ENCODE data around the gene IQSEC2. TPM values are rescaled to one million over a fixed set of nuclear protein-coding genes. Genes with fewer than 3 reads are reported as not detected.

The IQSEC2 gene
- total RNA-seq, 1 experiment from 2014 or later: 20.7 TPM

GRCh38 chrX:53318766-53319353 lies 37.5 kb upstream of the IQSEC2 start:
- Histone ChIP-seq H4K20me1 (ENCODE audit: insufficient read depth) (no peaks in the 10 kb centered on the region), H3K79me2 (ENCODE audit: insufficient read depth, low read length) (no peaks in the 10 kb centered on the region), H3K4me1 (ENCODE audit: control insufficient read depth in 1 of 2, insufficient read depth in 2 of 2, low read length in 2 of 2) (peaks cover 4 to 5% of the 10 kb centered on the region in 2 experiments; a peak in 1 of 4 replicates), H2AFZ (ENCODE audit: low read depth, low read length, poor library complexity, severe bottlenecking) (no peak overlapping the region), H3K9ac (ENCODE audit: low read length) (no peak overlapping the region), H3K9me2 (ENCODE audit: insufficient read depth) (no peaks in the 10 kb centered on the region), H3K27ac (ENCODE audit: low read depth, low read length) (no peak overlapping the region), H3K4me3 (replicated peaks in 1 of 2; ENCODE audit: low read depth in 1 of 2, low read length in 2 of 2) (no peak overlapping the region), H3K9me3 (ENCODE audit: control insufficient read depth in 1 of 2, insufficient read depth in 1 of 2, low read depth in 1 of 2, low read length in 2 of 2) (no peaks in the 10 kb centered on the region), H3K4me2 (ENCODE audit: low read length) (no peak overlapping the region), H3K27me3 (ENCODE audit: insufficient read depth, low read length) (0 out of 2 replicates have a peak, but pooled peaks cover 5% of the 10 kb centered on the region), H3K36me3 (ENCODE audit: control insufficient read depth in 1 of 2, insufficient read depth in 2 of 2, low read length in 2 of 2) (no peaks in the 10 kb centered on the region)
- TF ChIP-seq FOSL1 (IDR thresholded peaks at IDR 0.05; ENCODE audit: low read depth) (no peak), JUND (IDR thresholded peaks at IDR 0.05) (no peak), TCF7L2 (IDR thresholded peaks at IDR 0.05; ENCODE audit: borderline replicate concordance, extremely low read depth, insufficient read depth, insufficient read length) (no peak), ZFX (IDR thresholded peaks at IDR 0.05) (no peak), CBX3 (IDR thresholded peaks at IDR 0.05; ENCODE audit: low read depth) (no peak), RAD21 (IDR thresholded peaks at IDR 0.05; ENCODE audit: low read depth) (no peak), MAX (IDR thresholded peaks at IDR 0.05) (no peak), CTCF (IDR thresholded peaks at IDR 0.05 in 2 of 3, conservative IDR thresholded peaks at IDR 0.05 in 1 of 3; ENCODE audit: borderline replicate concordance in 1 of 3, insufficient read depth in 1 of 3, low read depth in 2 of 3, low read length in 2 of 3) (no peak), POLR2AphosphoS5 (IDR thresholded peaks at IDR 0.05; ENCODE audit: low read depth, low read length) (no peak), EZH2phosphoT487 (IDR thresholded peaks at IDR 0.05; ENCODE audit: borderline replicate concordance) (no peak), SIN3A (IDR thresholded peaks at IDR 0.05; ENCODE audit: low read depth) (no peak), SP1 (IDR thresholded peaks at IDR 0.05; ENCODE audit: low read depth) (no peak), EGR1 (IDR thresholded peaks at IDR 0.05; ENCODE audit: low read depth) (no peak), SRF (IDR thresholded peaks at IDR 0.05; ENCODE audit: low read depth) (no peak), ATF3 (IDR thresholded peaks at IDR 0.05) (no peak), POLR2A (IDR thresholded peaks at IDR 0.05; ENCODE audit: borderline replicate concordance, extremely low read depth, insufficient read depth, insufficient read length) (no peak), REST (IDR thresholded peaks at IDR 0.05; ENCODE audit: low read depth) (no peak), ZBTB33 (IDR thresholded peaks at IDR 0.05; ENCODE audit: extremely low read depth, insufficient replicate concordance, low read length) (no peak), ELF1 (IDR thresholded peaks at IDR 0.05; ENCODE audit: borderline replicate concordance, low read depth) (no peak), EZH2 (IDR thresholded peaks at IDR 0.05) (no peak)
- ChIA-PET RAD21 (ENCODE audit: low non-redundant PET in 1 of 2, low total read pairs in 2 of 2, uncharacterized antibody in 2 of 2, unreplicated experiment in 2 of 2) (no interaction called here), CTCF (interaction anchor here (2.2 to 2.9 kb wide), 2 partner anchors 11 to 127 kb away, joined by 5 to 20 read pairs; no protein-coding TSS in a partner anchor), POLR2A (no interaction called here)
- intact Hi-C loops (cut with micrococcal nuclease): no loop called here
- BruUV-seq (replicated peaks): no TSS peak
- no peak for DNase-seq (ENCODE audit: low read depth, low spot score)
- ATAC-seq: no peak

All from HCT116 (cell line).